GM18526 (cell line): ENCODE measurements around the gene SLC39A10.

Experiments used
- POLR2A ChIP-seq: IDR thresholded peaks from 3 replicates; pipeline ENCODE4 v1.6.1; 2011; ENCODE audit not compliant: insufficient read length; ENCODE audit errors: extremely low read depth

SLC39A10 gene

GRCh38 chr2:195687320-195688086 is 30.5 kb downstream of the SLC39A10 start:
- TF ChIP-seq POLR2A, result no peak

GRCh38 chr2:195694553-195694952 is 37.5 kb downstream of the SLC39A10 start:
- no peak for TF ChIP-seq POLR2A

- TF ChIP-seq POLR2A, result no peak
Observed at GRCh38 chr2:195695002-195695631, 38.1 kb downstream of the SLC39A10 start.

- TF ChIP-seq POLR2A, result no peak
Observed at GRCh38 chr2:195696012-195696411, 39.0 kb downstream of the SLC39A10 start.

GRCh38 chr2:195697681-195698220 is 40.7 kb downstream of the SLC39A10 start:
- TF ChIP-seq POLR2A, result no peak

GRCh38 chr2:195700480-195700879 is 43.5 kb downstream of the SLC39A10 start:
- TF ChIP-seq POLR2A, result no peak

- no peak for TF ChIP-seq POLR2A
Observed at GRCh38 chr2:195706161-195706900, 49.3 kb downstream of the SLC39A10 start.

GRCh38 chr2:195709901-195710806 is 53.1 kb downstream of the SLC39A10 start:
- no peak for TF ChIP-seq POLR2A

GRCh38 chr2:195711478-195711877 is 54.5 kb downstream of the SLC39A10 start:
- no peak for TF ChIP-seq POLR2A

GRCh38 chr2:195716466-195716865 is 59.4 kb downstream of the SLC39A10 start:
- no peak for TF ChIP-seq POLR2A

- TF ChIP-seq POLR2A, result no peak
Observed at GRCh38 chr2:195721042-195721441, 64.0 kb downstream of the SLC39A10 start.

- TF ChIP-seq POLR2A, result no peak
Observed at GRCh38 chr2:195722075-195722474, 65.0 kb downstream of the SLC39A10 start.

GRCh38 chr2:195727106-195727505 is 70.1 kb downstream of the SLC39A10 start:
- TF ChIP-seq POLR2A, result no peak

GRCh38 chr2:195730912-195731311 is 73.9 kb downstream of the SLC39A10 start:
- TF ChIP-seq POLR2A, result no peak

- no peak for TF ChIP-seq POLR2A
Observed at GRCh38 chr2:195732574-195732973, 75.5 kb downstream of the SLC39A10 start.
